Stimulated activated naive CD4-positive, alpha-beta T cell treated with Interleukin-2 at 50 U/mL for 16 hours (primary cell): ENCODE data around the gene POFUT2.
A peak's percentile ranks its signal among the peaks of the same experiment; 100 is the strongest.

Experiments used
- DNase-seq: peaks from one replicate; lab custom pipeline; 2025; lab: John Stamatoyannopoulos, UW

POFUT2 gene

GRCh38 chr21:45248893-45249381 lies 38.8 kb downstream of the POFUT2 start:
- no peak for DNase-seq

GRCh38 chr21:45248301-45248892 lies 39.3 kb downstream of the POFUT2 start:
- DNase-seq: no peak

- no peak for DNase-seq
Observed at GRCh38 chr21:45246386-45247320, 41.0 kb downstream of the POFUT2 start.

- DNase-seq: no peak
Observed at GRCh38 chr21:45244799-45245340, 42.8 kb downstream of the POFUT2 start.

GRCh38 chr21:45243603-45244002 lies 44.1 kb downstream of the POFUT2 start:
- no peak for DNase-seq

- DNase-seq: no peak
Observed at GRCh38 chr21:45241357-45241756, 46.3 kb downstream of the POFUT2 start.

GRCh38 chr21:45237401-45237800 lies 50.3 kb downstream of the POFUT2 start:
- no peak for DNase-seq

GRCh38 chr21:45236481-45236880 lies 51.2 kb downstream of the POFUT2 start:
- no peak for DNase-seq

- no peak for DNase-seq
Observed at GRCh38 chr21:45235488-45235887, 52.2 kb downstream of the POFUT2 start.

- DNase-seq: no peak
Observed at GRCh38 chr21:45234965-45235364, 52.7 kb downstream of the POFUT2 start.

GRCh38 chr21:45234127-45234526 lies 53.6 kb downstream of the POFUT2 start:
- DNase-seq: no peak

GRCh38 chr21:45231705-45232104 lies 56.0 kb downstream of the POFUT2 start:
- no peak for DNase-seq

GRCh38 chr21:45228656-45229240 lies 58.9 kb downstream of the POFUT2 start:
- DNase-seq: no peak

- DNase-seq: peak; percentile 80
Observed at GRCh38 chr21:45228171-45228641, 59.5 kb downstream of the POFUT2 start.

- DNase-seq: no peak
Observed at GRCh38 chr21:45227735-45228134, 60.0 kb downstream of the POFUT2 start.

- DNase-seq: peak; percentile 28
Observed at GRCh38 chr21:45226540-45227326, 61.0 kb downstream of the POFUT2 start.

- no peak for DNase-seq
Observed at GRCh38 chr21:45225741-45226327, 61.9 kb downstream of the POFUT2 start.

GRCh38 chr21:45225041-45225740 lies 62.5 kb downstream of the POFUT2 start:
- DNase-seq: no peak

GRCh38 chr21:45224189-45224938 lies 63.3 kb downstream of the POFUT2 start:
- peak; percentile 67 for DNase-seq
